Progenitor cell of endocrine pancreas (in vitro differentiated cells): Measurements from ENCODE around the gene GGCT. TPM values are rescaled to one million over a fixed set of nuclear protein-coding genes. Genes with fewer than 3 reads are reported as not detected.

Source experiments
- DNase-seq: peaks from one replicate; pipeline ENCODE4 v3.0.0; 2021; ENCODE audit warnings: low spot score; ENCODE audit not compliant: unreplicated experiment
- H3K27ac Mint-ChIP-seq: 2 replicates; pipeline ENCODE4 v1.8.0; 2021; ENCODE audit warnings: mild to moderate bottlenecking, moderate library complexity, mixed read lengths
- H3K27me3 Mint-ChIP-seq: 2 replicates; pipeline ENCODE4 v1.8.0; 2021; ENCODE audit warnings: mixed read lengths
- H3K36me3 Mint-ChIP-seq: 2 replicates; pipeline ENCODE4 v1.8.0; 2022; ENCODE audit warnings: mixed read lengths; ENCODE audit not compliant: insufficient read depth
- H3K4me1 Mint-ChIP-seq: 2 replicates; pipeline ENCODE4 v1.8.0; 2021; ENCODE audit warnings: low read depth, mixed read lengths
- H3K4me3 Mint-ChIP-seq: 2 replicates; pipeline ENCODE4 v1.8.0; 2021; ENCODE audit warnings: low read depth, mild to moderate bottlenecking, moderate library complexity, mixed read lengths
- H3K9me3 Mint-ChIP-seq: 2 replicates; pipeline ENCODE4 v1.8.0; 2021; ENCODE audit warnings: low read depth, mixed read lengths
- CTCF ChIP-seq: fragments of 200-600 bp; sonication (generic); IDR thresholded peaks from one replicate; pipeline ENCODE4 v1.5.0; 2021; ENCODE audit warnings: antibody characterized with exemption, mild to moderate bottlenecking; ENCODE audit not compliant: unreplicated experiment
- total RNA-seq: library from RNA; stranded (reverse); gene quantifications from 2 replicates; pipeline ENCODE4 v1.2.1, GENCODE V29; 2021

The GGCT gene
- total RNA-seq, 1 donor from 2014 or later, result 54.7 TPM

DNA sequence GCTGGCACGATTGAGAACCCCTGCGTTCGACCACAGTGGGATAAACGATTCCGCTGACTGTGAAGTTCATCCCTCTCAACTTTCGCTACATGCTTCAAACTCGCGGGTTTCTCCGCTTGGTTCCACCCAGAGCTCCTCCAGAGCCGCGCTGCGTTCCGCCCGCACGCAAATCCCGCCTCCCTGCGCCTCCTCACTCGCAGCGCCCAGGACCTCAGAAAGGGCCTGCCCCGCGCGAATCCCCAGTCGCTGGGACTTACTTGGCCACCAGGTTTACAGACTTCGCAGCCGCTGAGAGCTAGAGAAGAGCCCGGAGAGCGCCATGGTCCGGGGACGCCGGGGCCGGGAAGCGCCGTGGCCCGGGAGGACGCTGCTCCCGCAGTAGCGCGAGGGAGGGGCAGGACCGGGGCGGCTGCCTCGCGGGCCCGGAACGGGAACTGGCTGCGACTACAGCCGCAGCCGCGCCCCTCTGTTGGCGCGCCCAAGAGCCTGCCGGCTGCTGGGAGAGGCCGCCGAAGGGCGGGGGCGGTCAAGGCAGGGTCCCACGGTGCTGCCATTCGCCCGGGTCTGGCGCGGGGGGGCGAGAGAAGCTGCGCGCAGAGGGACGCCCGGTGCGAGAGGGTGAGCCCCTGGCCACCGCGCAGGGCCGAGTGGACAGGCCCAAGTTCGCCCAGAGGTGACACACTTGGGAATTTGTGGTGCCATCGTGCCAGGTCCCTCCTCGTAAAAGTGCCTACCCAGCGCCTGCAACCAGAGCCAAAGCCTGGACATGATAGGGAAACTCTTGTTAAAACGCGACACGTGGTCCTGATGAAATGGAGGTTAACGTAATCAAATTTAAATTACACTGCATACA lies 26.1 kb downstream of the GGCT start, which contains the start of gene NOD1:
TSS of gene NOD1 (minus strand) at position 436 of the 853 bp plus-strand sequence. CDS start 21,863 bp downstream, outside the sequence.
- Mint-ChIP-seq H3K27me3 (peaks cover 17% of the 10 kb centered on the region), H3K4me1 (peaks cover 5% of the 10 kb centered on the region), H3K4me3 (peak within 1 kb of the TSS; percentile 83), H3K36me3 (no peaks in the 10 kb centered on the region), H3K27ac (peak within 1 kb of the TSS; percentile 78), H3K9me3 (no peaks in the 10 kb centered on the region)
- peak; percentile 35 for TF ChIP-seq CTCF
- DNase-seq, result peak; percentile 51

GRCh38 chr7:30476459-30477145 lies 28.0 kb downstream of the GGCT start:
- Mint-ChIP-seq H3K27me3 (peaks cover 17% of the 10 kb centered on the region), H3K36me3 (no peaks in the 10 kb centered on the region), H3K4me3 (peak overlapping the region; percentile 53), H3K9me3 (no peaks in the 10 kb centered on the region), H3K4me1 (peaks cover 6% of the 10 kb centered on the region), H3K27ac (no peak overlapping the region)
- TF ChIP-seq CTCF, result no peak
- no peak for DNase-seq

GRCh38 chr7:30475580-30475979 lies 29.0 kb downstream of the GGCT start:
- peaks cover 17% of the 10 kb centered on the region for H3K27me3 Mint-ChIP-seq
- DNase-seq, result no peak
- no peak for TF ChIP-seq CTCF
- H3K27ac Mint-ChIP-seq, result no peak overlapping the region
- H3K9me3 Mint-ChIP-seq, result no peaks in the 10 kb centered on the region
- no peaks in the 10 kb centered on the region for H3K36me3 Mint-ChIP-seq
- no peak overlapping the region for H3K4me3 Mint-ChIP-seq
- peaks cover 6% of the 10 kb centered on the region for H3K4me1 Mint-ChIP-seq

GRCh38 chr7:30474893-30475292 lies 29.7 kb downstream of the GGCT start:
- Mint-ChIP-seq H3K27me3 (peaks cover 17% of the 10 kb centered on the region), H3K36me3 (no peaks in the 10 kb centered on the region), H3K4me3 (no peak overlapping the region), H3K4me1 (peaks cover 13% of the 10 kb centered on the region), H3K9me3 (no peaks in the 10 kb centered on the region), H3K27ac (no peak overlapping the region)
- DNase-seq, result no peak
- TF ChIP-seq CTCF, result no peak

DNA sequence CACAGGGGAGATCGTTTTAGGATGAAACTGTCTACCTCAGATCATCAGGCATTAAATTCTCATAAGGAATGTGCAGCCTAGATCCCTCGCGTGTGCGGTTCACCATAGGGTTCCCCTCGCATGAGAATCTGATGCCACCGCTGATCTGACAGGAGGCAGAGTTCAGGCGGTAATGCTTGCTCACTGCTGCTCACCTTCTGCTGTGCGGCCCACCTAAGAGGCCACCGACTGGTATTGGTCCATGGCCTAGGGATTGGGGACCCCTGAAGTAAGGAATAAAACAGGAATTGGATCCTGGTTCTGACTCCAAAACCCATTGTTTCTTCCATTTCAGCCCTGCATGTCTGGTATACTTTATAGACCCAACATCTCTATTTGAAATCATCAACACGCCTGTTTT lies 30.1 kb downstream of the GGCT start:
- TF ChIP-seq CTCF, result no peak
- no peaks in the 10 kb centered on the region for H3K36me3 Mint-ChIP-seq
- no peak for DNase-seq
- no peak overlapping the region for H3K4me3 Mint-ChIP-seq
- peaks cover 17% of the 10 kb centered on the region for H3K27me3 Mint-ChIP-seq
- peaks cover 14% of the 10 kb centered on the region for H3K4me1 Mint-ChIP-seq
- H3K27ac Mint-ChIP-seq, result no peak overlapping the region
- no peaks in the 10 kb centered on the region for H3K9me3 Mint-ChIP-seq
